H7 (cell line): Measurements from ENCODE around the gene MZB1. TPM values are rescaled to one million over a fixed set of nuclear protein-coding genes. Genes with fewer than 3 reads are reported as not detected.

Source experiments
- DNase-seq: peaks from one replicate; pipeline ENCODE4 v3.0.0; 2012
- H3K27me3 ChIP-seq: 2 replicates; pipeline ENCODE4 v1.6.0; 2011; ENCODE audit warnings: mild to moderate bottlenecking, low read length; ENCODE audit not compliant: control insufficient read depth, insufficient read depth
- H3K36me3 ChIP-seq: replicated peaks from 2 replicates; pipeline ENCODE4 v1.5.1; 2011; ENCODE audit warnings: low read length; ENCODE audit not compliant: control insufficient read depth, insufficient read depth
- H3K4me3 ChIP-seq: 2 replicates; pipeline ENCODE4 v1.5.1; 2011; ENCODE audit warnings: low read depth, mild to moderate bottlenecking, control low read depth, low read length, moderate library complexity; ENCODE audit not compliant: insufficient read depth
- total RNA-seq: library from RNA; depleted of rRNA; stranded (reverse); fragments of >200 nt; shearing (Covaris generic); gene quantifications from 2 replicates; pipeline ENCODE4 v1.2.3, GENCODE V29; 2014

The MZB1 gene
- total RNA-seq, 1 experiment from 2014 or later, result not detected

- DNase-seq, result peak; percentile 35
- no peaks in the 10 kb centered on the region for H3K27me3 ChIP-seq
- H3K36me3 ChIP-seq, result peaks cover 8% of the 10 kb centered on the region
- H3K4me3 ChIP-seq, result peak overlapping the region; percentile 65
Measured at GRCh38 chr5:139403418-139403786, 13.7 kb upstream of the MZB1 start.

GRCh38 chr5:139402561-139403158 lies 12.9 kb upstream of the MZB1 start:
- DNase-seq, result peak; percentile 85
- Histone ChIP-seq H3K4me3 (no peak overlapping the region), H3K27me3 (no peaks in the 10 kb centered on the region), H3K36me3 (peaks cover 8% of the 10 kb centered on the region)

- DNase-seq, result no peak
- H3K27me3 ChIP-seq, result no peaks in the 10 kb centered on the region
- no peak overlapping the region for H3K4me3 ChIP-seq
- H3K36me3 ChIP-seq, result peaks cover 8% of the 10 kb centered on the region
Measured at GRCh38 chr5:139401546-139401945, 11.8 kb upstream of the MZB1 start.

GRCh38 chr5:139399501-139400121 lies 9.9 kb upstream of the MZB1 start:
- no peak for DNase-seq
- peaks cover 8% of the 10 kb centered on the region for H3K36me3 ChIP-seq
- no peak overlapping the region for H3K4me3 ChIP-seq
- H3K27me3 ChIP-seq, result peaks cover 12% of the 10 kb centered on the region

- Histone ChIP-seq H3K27me3 (peaks cover 28% of the 10 kb centered on the region), H3K4me3 (no peak overlapping the region), H3K36me3 (peaks cover 8% of the 10 kb centered on the region)
- DNase-seq, result no peak
Measured at GRCh38 chr5:139397921-139398320, 8.2 kb upstream of the MZB1 start.

- Histone ChIP-seq H3K4me3 (no peak overlapping the region), H3K36me3 (peaks cover 8% of the 10 kb centered on the region), H3K27me3 (peaks cover 31% of the 10 kb centered on the region)
- DNase-seq, result no peak
Measured at GRCh38 chr5:139396691-139397090, 7.0 kb upstream of the MZB1 start.

- Histone ChIP-seq H3K4me3 (no peak overlapping the region), H3K27me3 (peaks cover 31% of the 10 kb centered on the region), H3K36me3 (peaks cover 3% of the 10 kb centered on the region; the same call in 1 of the 2 replicates)
- DNase-seq, result peak; percentile 54
Measured at GRCh38 chr5:139395844-139396640, 6.3 kb upstream of the MZB1 start.

- Histone ChIP-seq H3K27me3 (peaks cover 31% of the 10 kb centered on the region), H3K4me3 (peak within 1 kb of the TSS; percentile 65), H3K36me3 (peaks cover 2% of the 10 kb centered on the region; the same call in 1 of the 2 replicates)
- peak; percentile 81 for DNase-seq
Measured at GRCh38 chr5:139394654-139395566, 5.2 kb upstream of the MZB1 start, which contains the start of gene PROB1. Gene PROB1, minus strand, starts transcription at chr5:139395104. Its CDS starts 23 bp downstream, at chr5:139395081.

- Histone ChIP-seq H3K27me3 (peaks cover 31% of the 10 kb centered on the region), H3K36me3 (no peaks in the 10 kb centered on the region), H3K4me3 (peak overlapping the region; percentile 65)
- DNase-seq, result peak; percentile 92
Measured at GRCh38 chr5:139394123-139394653, 4.5 kb upstream of the MZB1 start.

GRCh38 chr5:139393497-139394122 lies 3.9 kb upstream of the MZB1 start:
- Histone ChIP-seq H3K4me3 (peak overlapping the region; percentile 65), H3K27me3 (peaks cover 31% of the 10 kb centered on the region), H3K36me3 (no peaks in the 10 kb centered on the region)
- peak; percentile 79 for DNase-seq

- no peaks in the 10 kb centered on the region for H3K36me3 ChIP-seq
- DNase-seq, result peak; percentile 97
- H3K4me3 ChIP-seq, result peak overlapping the region; percentile 65
- peaks cover 31% of the 10 kb centered on the region for H3K27me3 ChIP-seq
Measured at GRCh38 chr5:139392678-139393496, 3.2 kb upstream of the MZB1 start.

GRCh38 chr5:139392324-139392677 lies 2.6 kb upstream of the MZB1 start:
- Histone ChIP-seq H3K27me3 (peaks cover 31% of the 10 kb centered on the region), H3K4me3 (peak overlapping the region; percentile 65), H3K36me3 (no peaks in the 10 kb centered on the region)
- no peak for DNase-seq
